ENCODE results near the gene OR2C1. TPM values are rescaled to one million over a fixed set of nuclear protein-coding genes. Genes with fewer than 3 reads are reported as not detected.

The OR2C1 gene
- total and polyA plus RNA-seq, 2 experiments from 2014 or later = 1.1 to 1.4 TPM

DNA sequence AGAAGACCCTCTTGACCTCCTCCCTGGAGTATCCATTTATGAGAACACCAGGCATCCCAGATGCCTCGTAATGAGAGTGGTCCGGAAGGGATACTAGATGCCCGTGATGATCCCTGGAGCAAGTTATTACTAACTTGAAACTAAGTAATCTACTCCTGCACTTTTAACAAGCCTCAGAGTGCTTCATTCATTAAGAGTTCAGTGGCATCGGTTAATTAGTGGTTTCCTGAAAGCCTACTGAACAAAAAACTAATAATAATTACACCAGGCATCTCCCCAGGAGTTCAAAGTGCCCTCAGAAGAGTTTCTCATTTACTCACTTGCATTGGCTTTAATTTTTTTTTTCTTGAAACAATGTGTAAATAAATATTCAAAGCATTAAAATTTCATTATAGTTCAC, 28.2 kb upstream of the OR2C1 start:
- H3K4me3 ChIP-seq = no peak overlapping the region
- H3K36me3 ChIP-seq = no peaks in the 10 kb centered on the region
- H3K4me1 ChIP-seq (ENCODE audit: low read depth) = no peaks in the 10 kb centered on the region
- H3K9me3 ChIP-seq (ENCODE audit: low read depth) = no peaks in the 10 kb centered on the region
- no peaks in the 10 kb centered on the region for H3K27me3 ChIP-seq
- no peak for DNase-seq (ENCODE audit: low read depth in 1 of 2, low spot score in 1 of 2)
- TF ChIP-seq, protein P1, sequence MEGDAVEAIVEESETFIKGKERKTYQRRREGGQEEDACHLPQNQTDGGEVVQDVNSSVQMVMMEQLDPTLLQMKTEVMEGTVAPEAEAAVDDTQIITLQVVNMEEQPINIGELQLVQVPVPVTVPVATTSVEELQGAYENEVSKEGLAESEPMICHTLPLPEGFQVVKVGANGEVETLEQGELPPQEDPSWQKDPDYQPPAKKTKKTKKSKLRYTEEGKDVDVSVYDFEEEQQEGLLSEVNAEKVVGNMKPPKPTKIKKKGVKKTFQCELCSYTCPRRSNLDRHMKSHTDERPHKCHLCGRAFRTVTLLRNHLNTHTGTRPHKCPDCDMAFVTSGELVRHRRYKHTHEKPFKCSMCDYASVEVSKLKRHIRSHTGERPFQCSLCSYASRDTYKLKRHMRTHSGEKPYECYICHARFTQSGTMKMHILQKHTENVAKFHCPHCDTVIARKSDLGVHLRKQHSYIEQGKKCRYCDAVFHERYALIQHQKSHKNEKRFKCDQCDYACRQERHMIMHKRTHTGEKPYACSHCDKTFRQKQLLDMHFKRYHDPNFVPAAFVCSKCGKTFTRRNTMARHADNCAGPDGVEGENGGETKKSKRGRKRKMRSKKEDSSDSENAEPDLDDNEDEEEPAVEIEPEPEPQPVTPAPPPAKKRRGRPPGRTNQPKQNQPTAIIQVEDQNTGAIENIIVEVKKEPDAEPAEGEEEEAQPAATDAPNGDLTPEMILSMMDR (IDR thresholded peaks at IDR 0.05; ENCODE audit: low read depth, low read length) = no peak
- H3K27ac ChIP-seq = no peak overlapping the region

DNA sequence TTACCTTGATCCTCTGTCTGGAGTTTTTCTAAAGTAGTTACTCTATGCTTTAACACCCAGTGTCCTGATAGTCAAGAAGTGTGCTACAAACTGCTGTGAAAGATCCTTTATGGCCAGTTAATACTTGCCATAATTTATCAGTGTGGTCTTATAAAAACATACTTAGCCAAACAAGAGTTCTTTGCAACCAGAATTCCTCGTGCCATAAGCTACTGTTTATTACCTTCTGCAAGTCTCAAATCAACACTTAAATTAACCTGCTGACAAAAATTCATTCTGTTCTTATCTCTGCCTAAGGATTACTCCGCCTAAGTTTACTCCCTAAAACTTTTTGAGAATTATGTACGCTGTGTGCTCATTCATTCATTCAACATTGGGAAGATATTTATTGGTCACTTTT, 27.6 kb upstream of the OR2C1 start:
- H3K4me3 ChIP-seq = no peak overlapping the region
- no peaks in the 10 kb centered on the region for H3K4me1 ChIP-seq (ENCODE audit: low read depth)
- TF ChIP-seq, protein P1 (IDR thresholded peaks at IDR 0.05; ENCODE audit: low read depth, low read length) = no peak
- H3K27ac ChIP-seq = no peak overlapping the region
- H3K36me3 ChIP-seq = no peaks in the 10 kb centered on the region
- DNase-seq (ENCODE audit: low read depth in 1 of 2, low spot score in 1 of 2) = no peak
- H3K27me3 ChIP-seq = no peaks in the 10 kb centered on the region
- no peaks in the 10 kb centered on the region for H3K9me3 ChIP-seq (ENCODE audit: low read depth)

DNA sequence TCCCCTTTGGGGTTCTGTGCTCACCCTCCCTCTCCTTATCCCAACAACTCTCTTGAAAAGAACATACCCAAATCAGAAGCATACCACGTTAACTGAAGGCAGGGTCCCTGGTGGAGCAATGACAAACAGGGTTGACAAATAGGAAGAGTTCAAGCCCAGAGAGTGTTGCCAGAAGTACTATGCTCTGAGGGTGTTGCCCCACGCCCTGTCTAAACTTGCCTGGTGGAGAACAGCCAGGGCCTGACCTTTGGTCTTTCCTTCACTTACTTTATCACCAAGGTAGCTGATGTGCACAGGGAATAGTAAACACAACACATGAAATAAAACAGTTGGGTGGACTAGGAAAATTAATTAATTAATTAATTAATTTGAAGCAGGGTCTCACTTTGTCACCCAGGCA, 27.0 kb upstream of the OR2C1 start:
- H3K27me3 ChIP-seq = no peaks in the 10 kb centered on the region
- no peak overlapping the region for H3K4me3 ChIP-seq
- TF ChIP-seq, protein P1 (IDR thresholded peaks at IDR 0.05; ENCODE audit: low read depth, low read length) = no peak
- no peaks in the 10 kb centered on the region for H3K9me3 ChIP-seq (ENCODE audit: low read depth)
- no peak overlapping the region for H3K27ac ChIP-seq
- H3K4me1 ChIP-seq (ENCODE audit: low read depth) = no peaks in the 10 kb centered on the region
- no peak for DNase-seq (ENCODE audit: low read depth in 1 of 2, low spot score in 1 of 2)
- no peaks in the 10 kb centered on the region for H3K36me3 ChIP-seq

DNA sequence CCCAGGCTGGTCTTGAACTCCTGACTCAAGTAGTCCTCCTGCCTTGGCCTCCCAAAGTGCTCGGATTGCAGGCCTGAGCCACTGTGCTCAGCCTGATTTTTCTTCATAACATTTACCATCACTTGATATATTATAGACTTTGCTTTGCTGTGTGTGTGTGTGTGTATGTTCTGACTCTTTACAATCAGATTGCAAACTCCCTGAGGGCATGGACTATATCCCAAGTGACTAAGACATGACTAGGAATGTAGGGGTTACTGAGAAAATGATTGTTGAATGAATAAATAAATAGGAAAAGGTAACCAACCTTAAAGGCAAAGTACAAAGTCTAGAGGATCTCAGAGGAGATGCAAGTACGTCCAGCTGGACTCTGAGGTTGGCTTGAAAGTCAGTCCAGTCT, 9.6 kb upstream of the OR2C1 start:
- H3K4me3 ChIP-seq = no peak overlapping the region
- no peaks in the 10 kb centered on the region for H3K36me3 ChIP-seq
- DNase-seq (ENCODE audit: low read depth in 1 of 2, low spot score in 1 of 2) = no peak
- H3K9me3 ChIP-seq (ENCODE audit: low read depth) = no peaks in the 10 kb centered on the region
- H3K27ac ChIP-seq = no peak overlapping the region
- TF ChIP-seq, protein P1 (IDR thresholded peaks at IDR 0.05; ENCODE audit: low read depth, low read length) = no peak
- H3K4me1 ChIP-seq (ENCODE audit: low read depth) = peaks cover 16% of the 10 kb centered on the region
- no peaks in the 10 kb centered on the region for H3K27me3 ChIP-seq

DNA sequence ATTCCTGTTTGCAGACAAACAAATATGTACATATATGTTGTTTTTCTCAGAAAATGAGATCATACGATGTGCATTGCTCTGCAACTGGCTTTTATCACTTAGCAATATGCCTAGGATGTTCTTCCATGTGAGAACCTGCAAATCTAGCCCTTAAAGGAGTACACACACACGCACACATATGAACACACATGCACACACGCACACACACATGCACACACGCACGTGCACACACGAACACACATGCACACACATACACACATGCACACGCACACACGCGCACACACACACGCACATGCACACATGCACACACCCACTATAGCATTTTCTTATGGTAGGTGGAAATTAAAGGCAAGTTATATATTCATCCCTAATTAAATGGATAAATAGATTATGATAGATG, 8.1 kb upstream of the OR2C1 start:
- DNase-seq (ENCODE audit: low read depth in 1 of 2, low spot score in 1 of 2) = no peak
- Histone ChIP-seq H3K4me1 (ENCODE audit: low read depth) (peaks cover 16% of the 10 kb centered on the region), H3K27me3 (no peaks in the 10 kb centered on the region), H3K9me3 (ENCODE audit: low read depth) (no peaks in the 10 kb centered on the region), H3K4me3 (no peak overlapping the region), H3K27ac (peak overlapping the region; percentile 94), H3K36me3 (no peaks in the 10 kb centered on the region)
- TF ChIP-seq, protein P1 (IDR thresholded peaks at IDR 0.05; ENCODE audit: low read depth, low read length) = no peak

Data from cardiac muscle cell (in vitro differentiated cells and primary cell).